Thymus (tissue), 14 donors: ENCODE data around the gene CCDC81. TPM values are rescaled to one million over a fixed set of nuclear protein-coding genes. Genes with fewer than 3 reads are reported as not detected.
"Not testable (repeated sequence)": the region's sequence is repeated elsewhere in the genome, so short reads cannot be mapped to it uniquely, and the experiment has no call there.

Source experiments
- DNase-seq, 9 donors: peaks; one replicate each; pipeline ENCODE4 v3.0.0-alpha.2; 2013; ENCODE audit warnings: low spot score in 9 of 9, low read depth in 6 of 9, missing footprints in 1 of 9
- H3K27ac ChIP-seq, 2 donors: one replicate each; pipeline ENCODE4 v1.5.1; 2013; ENCODE audit warnings: control low read depth in 1 of 2, low read depth in 1 of 2, low read length in 1 of 2, mild to moderate bottlenecking in 1 of 2, moderate library complexity in 1 of 2
- H3K27me3 ChIP-seq, 2 donors: one replicate each; pipeline ENCODE4 v1.5.1; 2013; ENCODE audit warnings: low read length in 1 of 2; ENCODE audit not compliant: control insufficient read depth in 2 of 2, insufficient read depth in 1 of 2
- H3K36me3 ChIP-seq, 2 donors: one replicate each; pipeline ENCODE4 v1.5.1; 2013; ENCODE audit warnings: low read length in 1 of 2, mild to moderate bottlenecking in 1 of 2, moderate library complexity in 1 of 2; ENCODE audit not compliant: control insufficient read depth in 2 of 2, insufficient read depth in 2 of 2
- H3K4me1 ChIP-seq, 2 donors: one replicate each; pipeline ENCODE4 v1.5.1; 2013; ENCODE audit warnings: low read length in 2 of 2; ENCODE audit not compliant: control insufficient read depth in 2 of 2, insufficient read depth in 2 of 2
- H3K4me3 ChIP-seq, 2 donors: one replicate each; pipeline ENCODE4 v1.5.1; 2013; ENCODE audit warnings: low read length in 2 of 2, control low read depth in 1 of 2, mild to moderate bottlenecking in 1 of 2
- H3K9me3 ChIP-seq, 2 donors: one replicate each; pipeline ENCODE4 v1.5.1; 2013; ENCODE audit warnings: low read length in 1 of 2, mild to moderate bottlenecking in 1 of 2; ENCODE audit not compliant: control insufficient read depth in 2 of 2, insufficient read depth in 1 of 2
- WGBS: extraction: QIAGEN DNeasy Blood & Tissue Kit; methylation state at CpG from one replicate; pipeline ENCODE4 v1.1.7; 2013; 5-methylcytosine and 5-hydroxymethylcytosine counted together
- long read RNA-seq, 10 donors: transcript quantifications; one replicate each; lab custom pipeline, GENCODE V29; 2026
- polyA plus RNA-seq: library from polyadenylated mRNA; stranded (reverse); fragments of 200-250 nt; gene quantifications from one replicate; pipeline ENCODE4 v1.2.3, GENCODE V29; 2013
- total RNA-seq: library from RNA; stranded (reverse); fragments of 120-200 nt; gene quantifications from one replicate; pipeline ENCODE4 v1.2.4, GENCODE V29; 2013
- donor health status: healthy.

Gene CCDC81
- total RNA-seq: 0.52 TPM
- polyA plus RNA-seq: 0.84 TPM
- long read RNA-seq, donor 1: 0 reads
- long read RNA-seq, donor 2: 0 reads
- long read RNA-seq, donor 3: 0 reads
- long read RNA-seq, donor 4: 0 reads
- long read RNA-seq, donor 5: 0 reads
- long read RNA-seq, donor 6: 0 reads
- long read RNA-seq, donor 7: 0 reads
- long read RNA-seq, donor 8: 0 reads
- long read RNA-seq, donor 9: 0 reads
- long read RNA-seq, donor 10: 0 reads

DNA sequence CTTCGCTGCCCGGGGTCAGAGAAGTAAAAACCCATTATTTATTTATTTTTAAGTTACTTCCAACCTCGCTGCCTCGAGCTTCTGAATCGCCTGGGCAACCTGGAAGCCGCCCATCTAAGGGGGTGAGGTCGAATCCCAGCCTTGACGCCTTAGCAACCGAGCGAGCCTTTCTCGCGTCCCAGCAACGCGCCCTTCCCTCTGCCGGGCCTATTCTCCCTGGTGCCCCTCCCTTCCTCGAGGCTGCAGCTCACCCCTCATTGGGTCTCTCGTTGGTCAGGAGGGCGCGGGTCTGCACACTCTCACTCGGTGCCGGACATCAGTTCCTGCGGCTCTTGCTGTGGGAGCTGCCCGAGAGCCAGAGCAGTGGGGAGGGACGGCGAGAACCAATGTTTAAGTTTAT lies at the start of gene CCDC81:
TSS of gene CCDC81 (plus strand) at position 302 of the 400 bp plus-strand sequence. CDS start 277 bp downstream, outside the sequence.
- H3K4me3 ChIP-seq: no peak within 1 kb of the TSS

DNA sequence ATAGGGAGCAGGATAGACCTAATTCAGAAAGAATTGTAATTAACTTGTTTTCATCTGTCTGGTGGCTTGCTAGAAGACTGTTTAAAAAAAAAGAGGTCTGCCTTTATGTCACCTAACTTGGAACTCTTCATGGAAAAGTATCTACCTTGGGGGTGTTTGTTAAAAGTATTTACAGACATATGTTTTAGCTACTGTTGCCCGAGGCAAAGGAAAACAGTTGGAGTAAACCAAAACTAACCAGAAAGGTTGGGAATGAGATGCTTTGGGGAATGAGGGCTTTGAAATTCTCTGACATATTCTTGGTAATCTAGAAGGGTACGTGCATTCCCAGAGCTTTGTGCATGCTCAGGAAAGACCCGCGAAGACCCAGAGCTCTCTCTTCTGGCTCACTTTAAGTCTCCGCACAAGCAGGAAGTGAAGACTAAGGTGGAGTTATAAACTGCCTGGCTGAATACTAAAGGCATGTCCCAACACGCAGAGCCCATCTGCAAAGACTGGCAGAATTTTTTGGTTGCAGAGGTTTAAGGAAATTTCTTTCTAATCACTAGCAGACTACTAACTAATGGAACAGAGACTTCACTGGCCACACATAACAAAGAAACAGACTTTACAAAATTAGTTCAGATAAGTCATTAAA lies 39.4 kb upstream of the CCDC81 start:
- Histone ChIP-seq H3K27ac (no peak overlapping the region), H3K27me3 (no peaks in the 10 kb centered on the region), H3K36me3 (peaks cover 5 to 10% of the 10 kb centered on the region in 2 donors), H3K4me3 (no peak overlapping the region), H3K9me3 (no peaks in the 10 kb centered on the region), H3K4me1 (no peaks in the 10 kb centered on the region)
- no peak for DNase-seq
- over 99% methylated on average over 6 of the region's 6 CpGs for WGBS

More for the DNA sequence above, at the start of gene CCDC81:
- Histone ChIP-seq H3K27ac (no peak within 1 kb of the TSS), H3K9me3 (no peaks in the 10 kb centered on the region), H3K4me1 (peaks cover 0 to 4% of the 10 kb centered on the region in 2 donors), H3K27me3 (peaks cover 0 to 7% of the 10 kb centered on the region in 2 donors), H3K36me3 (no peaks in the 10 kb centered on the region)
- no peak for DNase-seq
- 28% methylated on average over 25 of the region's 25 CpGs for WGBS

DNA sequence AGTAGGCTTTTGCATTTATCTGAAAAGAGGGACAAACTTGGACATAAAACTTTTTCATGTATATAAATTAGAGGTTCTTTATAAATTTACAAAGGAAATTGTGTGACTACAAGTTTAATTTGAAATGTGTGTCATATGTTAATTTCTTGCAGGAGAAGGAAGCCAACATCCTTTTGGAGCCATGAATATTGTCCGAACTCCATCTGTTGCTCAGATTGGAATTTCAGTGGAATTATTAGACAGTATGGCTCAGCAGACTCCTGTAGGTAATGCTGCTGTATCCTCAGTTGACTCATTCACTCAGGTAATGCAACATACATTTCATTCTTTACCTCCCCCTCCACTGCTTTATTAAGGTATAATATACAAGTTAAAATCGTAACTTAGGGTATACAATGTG lies 37.5 kb upstream of the CCDC81 start:
- Histone ChIP-seq H3K27ac (no peak overlapping the region), H3K36me3 (peaks cover 5 to 10% of the 10 kb centered on the region in 2 donors), H3K27me3 (no peaks in the 10 kb centered on the region), H3K4me3 (no peak overlapping the region), H3K9me3 (no peaks in the 10 kb centered on the region), H3K4me1 (no peaks in the 10 kb centered on the region)
- no peak for DNase-seq
- 98% methylated on average over 2 of the region's 2 CpGs for WGBS

DNA sequence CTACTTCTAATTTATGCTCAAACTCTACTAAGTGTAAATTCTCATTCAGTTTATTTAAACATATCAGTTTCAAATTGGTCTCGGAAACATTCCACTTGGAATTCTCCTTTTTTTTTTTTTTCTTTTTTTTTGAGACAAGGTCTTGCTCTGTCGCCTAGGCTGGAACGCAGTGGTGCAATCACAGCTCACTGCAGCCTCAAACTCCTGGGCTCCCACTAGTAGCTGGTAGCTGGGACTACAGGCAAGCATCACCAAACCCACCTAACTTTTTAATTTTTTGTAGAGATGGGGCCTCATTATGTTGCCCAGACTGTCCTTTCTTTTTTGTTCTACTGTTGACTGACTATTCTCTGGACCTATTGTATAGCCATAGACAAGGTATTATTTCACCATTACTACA lies 33.3 kb upstream of the CCDC81 start:
- DNase-seq: no peak
- no peak overlapping the region for H3K27ac ChIP-seq
- H3K4me1 ChIP-seq: no peaks in the 10 kb centered on the region
- no peaks in the 10 kb centered on the region for H3K27me3 ChIP-seq
- whole genome bisulfite sequencing: 93% methylated on average over 3 of the region's 3 CpGs
- H3K9me3 ChIP-seq: no peaks in the 10 kb centered on the region
- H3K4me3 ChIP-seq: no peak overlapping the region
- peaks cover 8 to 11% of the 10 kb centered on the region in 2 donors for H3K36me3 ChIP-seq

DNA sequence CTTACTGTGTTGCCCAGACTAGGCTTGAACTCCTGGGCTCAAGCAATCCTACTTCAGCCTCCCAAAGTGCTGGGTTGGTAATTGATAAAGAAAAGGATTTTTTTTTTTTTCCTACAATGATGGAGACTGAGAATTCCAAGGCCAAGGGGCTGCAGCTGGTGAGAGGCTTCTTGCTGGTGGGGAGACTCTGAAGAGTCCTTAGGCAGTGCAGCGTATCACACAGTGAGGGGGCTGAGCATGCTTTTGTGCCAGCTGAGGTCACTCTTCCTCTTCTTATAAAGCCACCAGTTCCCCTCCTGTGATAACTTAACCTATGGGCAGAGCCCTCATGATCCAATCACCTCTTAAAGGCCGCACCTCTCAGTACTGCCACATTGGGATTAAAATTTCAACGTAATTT lies 28.2 kb upstream of the CCDC81 start:
- H3K9me3 ChIP-seq: no peaks in the 10 kb centered on the region
- 97% methylated on average over 3 of the region's 3 CpGs for WGBS

DNA sequence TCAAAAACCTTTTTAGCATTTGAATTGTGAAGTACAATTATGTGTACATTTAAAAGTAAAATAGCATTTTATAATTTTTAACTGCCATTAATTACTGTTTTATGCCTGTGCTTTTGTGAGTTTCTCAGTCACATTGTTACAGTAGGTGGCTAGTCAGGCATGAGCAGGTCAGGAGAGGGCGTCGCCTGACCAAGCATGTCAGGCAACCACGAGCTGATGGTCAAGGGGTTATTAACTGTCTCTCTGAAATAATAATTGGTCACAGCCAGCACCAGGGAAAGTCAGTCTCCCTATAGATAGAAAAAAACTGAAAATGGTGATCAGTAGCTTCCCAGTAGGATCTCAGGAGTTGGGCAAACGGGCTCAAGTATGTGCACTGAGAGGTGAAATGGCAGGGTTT lies 19.4 kb upstream of the CCDC81 start:
- no peak overlapping the region for H3K4me3 ChIP-seq
- H3K4me1 ChIP-seq: no peaks in the 10 kb centered on the region
- no peaks in the 10 kb centered on the region for H3K27me3 ChIP-seq
- no peaks in the 10 kb centered on the region for H3K9me3 ChIP-seq
- DNase-seq: no peak
- 90% methylated on average over 4 of the region's 4 CpGs for WGBS
- no peak overlapping the region for H3K27ac ChIP-seq
- no peaks in the 10 kb centered on the region for H3K36me3 ChIP-seq

More for the DNA sequence above, 28.2 kb upstream of the CCDC81 start:
- Histone ChIP-seq H3K27me3 (no peaks in the 10 kb centered on the region), H3K27ac (no peak overlapping the region), H3K36me3 (peaks cover 8 to 9% of the 10 kb centered on the region in 2 donors), H3K4me1 (no peaks in the 10 kb centered on the region), H3K4me3 (no peak overlapping the region)
- no peak for DNase-seq

DNA sequence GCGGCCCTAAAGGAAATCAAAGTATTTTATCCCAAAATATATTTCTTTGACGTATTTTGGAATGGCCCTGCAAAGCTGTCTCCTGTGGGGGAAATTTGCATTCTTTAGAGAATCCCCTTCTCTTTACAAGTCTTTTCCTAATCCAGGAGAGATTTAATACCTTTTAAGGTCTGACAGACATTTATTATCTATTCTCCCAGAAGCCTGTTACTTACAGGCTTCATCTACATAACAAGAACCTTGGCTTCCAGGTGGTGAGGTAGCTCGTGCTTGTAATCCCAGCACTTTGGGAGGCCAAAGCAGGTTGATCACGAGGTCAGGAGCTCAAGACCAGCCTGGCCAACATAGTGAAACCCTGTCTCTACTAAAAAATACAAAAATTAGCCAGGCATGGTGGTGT lies 17.3 kb upstream of the CCDC81 start:
- H3K36me3 ChIP-seq, H3K4me1 ChIP-seq, H3K4me3 ChIP-seq, H3K9me3 ChIP-seq, H3K27ac ChIP-seq, DNase-seq, H3K27me3 ChIP-seq: not testable (repeated sequence)
- 90% methylated on average over 4 of the region's 4 CpGs for WGBS

DNA sequence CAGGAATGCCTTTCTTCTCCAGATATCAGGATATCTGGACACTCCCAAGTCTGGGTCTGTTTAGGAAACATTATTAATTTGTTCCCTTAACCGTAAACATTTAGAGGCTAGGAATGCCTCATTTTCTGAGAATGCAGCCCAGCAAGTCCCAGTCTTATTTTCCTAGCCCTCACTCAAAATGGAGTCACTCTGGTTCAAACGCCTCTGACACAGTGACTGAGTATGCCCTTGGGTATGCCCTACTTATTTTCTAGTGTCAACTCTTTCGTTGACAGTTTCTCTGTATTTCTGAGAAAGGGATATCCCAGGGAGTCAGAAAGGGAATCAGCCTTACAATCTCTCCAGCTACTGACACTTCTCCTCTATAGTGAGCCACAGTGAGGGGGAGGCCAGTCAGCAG lies 16.0 kb upstream of the CCDC81 start:
- WGBS: 94% methylated on average over 3 of the region's 3 CpGs

DNA sequence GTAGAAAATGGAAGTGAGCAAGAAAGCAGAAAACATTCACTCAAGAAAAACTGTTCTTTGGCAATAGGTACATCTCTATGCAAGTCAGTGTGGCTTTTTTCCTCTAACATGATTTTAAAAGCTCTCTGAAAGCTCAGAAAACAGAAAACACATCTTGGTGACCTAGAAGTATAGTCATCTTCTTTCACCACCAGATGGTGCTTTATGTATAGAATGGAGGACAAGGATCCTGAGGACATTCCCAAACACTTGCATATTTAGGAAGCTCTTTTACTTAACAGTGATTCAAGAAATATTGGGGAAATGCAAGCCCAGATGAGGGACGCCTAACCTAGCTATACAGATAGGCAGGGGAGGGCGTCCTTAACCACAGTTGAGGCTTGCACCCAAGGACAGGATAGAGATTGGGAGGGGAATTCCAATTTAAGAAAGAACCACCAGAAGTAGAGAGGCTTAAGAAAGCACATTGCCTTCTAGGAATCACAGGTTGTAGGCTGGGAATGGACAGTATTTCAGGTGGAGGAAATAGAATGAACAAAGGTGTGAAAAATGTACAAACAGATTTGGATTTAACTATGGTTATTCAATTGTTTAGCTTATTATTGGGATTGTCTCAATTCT lies 13.8 kb upstream of the CCDC81 start:
- Histone ChIP-seq H3K36me3 (no peaks in the 10 kb centered on the region), H3K4me1 (no peaks in the 10 kb centered on the region), H3K27me3 (no peaks in the 10 kb centered on the region), H3K4me3 (no peak overlapping the region), H3K27ac (no peak overlapping the region), H3K9me3 (no peaks in the 10 kb centered on the region)
- 94% methylated on average over 2 of the region's 2 CpGs for WGBS
- DNase-seq: no peak

More for the DNA sequence above, 16.0 kb upstream of the CCDC81 start:
- Histone ChIP-seq H3K27ac (no peak overlapping the region), H3K4me1 (no peaks in the 10 kb centered on the region), H3K9me3 (no peaks in the 10 kb centered on the region), H3K36me3 (no peaks in the 10 kb centered on the region), H3K27me3 (no peaks in the 10 kb centered on the region), H3K4me3 (no peak overlapping the region)
- DNase-seq: no peak
